Measurements from ENCODE around the gene DLGAP1. TPM values are rescaled to one million over a fixed set of nuclear protein-coding genes. Genes with fewer than 3 reads are reported as not detected.

Gene DLGAP1
- total and polyA plus RNA-seq, 2 of the 4 experiments (the other 2 are of a cell fraction), result under 0.01 to 0.09 TPM

- peak; percentile 39; the same call in 1 of the 2 replicates for TF ChIP-seq CEBPB (IDR thresholded peaks at IDR 0.05; ENCODE audit: low read depth, low read length)
- TF ChIP-seq FOS (IDR thresholded peaks at IDR 0.05; ENCODE audit: low read depth, low read length), result peak; percentile 73; the same call in 1 of the 2 replicates
- TF ChIP-seq MXI1 (IDR thresholded peaks at IDR 0.05; ENCODE audit: borderline replicate concordance, low read depth, low read length), result peak; percentile 99
Observed at GRCh38 chr18:3453540-3454364, 1001.4 kb downstream of the DLGAP1 start (continued).
